C4-2B (cell line): ENCODE results near the gene TOX2.

ENCODE experiments used
- H3K27ac ChIP-seq: fragments of 450-650 bp; 2 replicates; pipeline ENCODE4 v1.5.1; 2017
- ZFX ChIP-seq: fragments of 450-650 bp; IDR thresholded peaks from 2 replicates; pipeline ENCODE4 v1.6.1; 2017
- TF ChIP-seq, protein P1 (sequence below): fragments of 450-650 bp; conservative IDR thresholded peaks from 2 replicates; pipeline ENCODE4 v1.5.1; 2017; ENCODE audit warnings: mild to moderate bottlenecking

The TOX2 gene

DNA sequence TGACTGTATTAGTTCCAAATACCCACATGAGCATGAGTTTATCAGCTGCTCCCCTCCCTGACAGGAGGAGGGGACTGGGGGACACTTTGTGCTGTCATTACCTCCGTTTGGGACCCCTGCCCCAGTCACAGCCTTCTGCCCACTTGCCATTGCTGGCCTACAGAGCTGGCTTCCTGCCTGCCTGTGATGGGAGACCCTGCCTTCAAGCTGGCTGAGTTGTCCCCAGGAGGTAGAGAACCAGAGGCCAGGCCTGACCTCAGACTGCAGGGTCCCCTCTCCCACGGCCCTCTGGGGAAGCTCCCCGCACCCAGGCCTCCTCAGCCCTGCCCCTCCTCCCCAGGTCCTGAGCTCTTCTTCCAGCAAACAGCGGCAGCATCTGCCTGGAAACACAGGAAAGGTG, 166.8 kb downstream of the TOX2 start:
- H3K27ac ChIP-seq = no peak overlapping the region
- TF ChIP-seq ZFX = no peak
- TF ChIP-seq, protein P1, sequence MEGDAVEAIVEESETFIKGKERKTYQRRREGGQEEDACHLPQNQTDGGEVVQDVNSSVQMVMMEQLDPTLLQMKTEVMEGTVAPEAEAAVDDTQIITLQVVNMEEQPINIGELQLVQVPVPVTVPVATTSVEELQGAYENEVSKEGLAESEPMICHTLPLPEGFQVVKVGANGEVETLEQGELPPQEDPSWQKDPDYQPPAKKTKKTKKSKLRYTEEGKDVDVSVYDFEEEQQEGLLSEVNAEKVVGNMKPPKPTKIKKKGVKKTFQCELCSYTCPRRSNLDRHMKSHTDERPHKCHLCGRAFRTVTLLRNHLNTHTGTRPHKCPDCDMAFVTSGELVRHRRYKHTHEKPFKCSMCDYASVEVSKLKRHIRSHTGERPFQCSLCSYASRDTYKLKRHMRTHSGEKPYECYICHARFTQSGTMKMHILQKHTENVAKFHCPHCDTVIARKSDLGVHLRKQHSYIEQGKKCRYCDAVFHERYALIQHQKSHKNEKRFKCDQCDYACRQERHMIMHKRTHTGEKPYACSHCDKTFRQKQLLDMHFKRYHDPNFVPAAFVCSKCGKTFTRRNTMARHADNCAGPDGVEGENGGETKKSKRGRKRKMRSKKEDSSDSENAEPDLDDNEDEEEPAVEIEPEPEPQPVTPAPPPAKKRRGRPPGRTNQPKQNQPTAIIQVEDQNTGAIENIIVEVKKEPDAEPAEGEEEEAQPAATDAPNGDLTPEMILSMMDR = no peak

DNA sequence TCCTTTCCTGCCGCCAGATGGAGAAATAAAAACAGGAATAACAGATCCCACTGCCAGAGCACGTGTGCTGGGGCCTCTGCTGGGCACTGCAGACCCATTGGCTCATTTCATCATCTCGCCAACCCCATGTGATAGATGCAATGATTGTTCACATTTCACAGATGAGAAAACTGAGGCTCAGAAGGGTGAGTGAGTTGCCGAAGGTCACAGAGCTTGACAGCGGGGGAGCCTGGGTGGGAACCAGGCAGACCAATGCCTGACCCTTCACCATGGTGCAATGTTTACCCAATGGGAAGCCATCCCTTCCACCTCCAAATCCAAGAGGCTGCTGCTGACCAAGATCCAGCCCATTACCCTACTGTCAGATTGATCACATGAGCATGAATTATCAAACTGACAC, 167.2 kb downstream of the TOX2 start:
- H3K27ac ChIP-seq = no peak overlapping the region
- no peak for TF ChIP-seq ZFX
- TF ChIP-seq, protein P1 = no peak

DNA sequence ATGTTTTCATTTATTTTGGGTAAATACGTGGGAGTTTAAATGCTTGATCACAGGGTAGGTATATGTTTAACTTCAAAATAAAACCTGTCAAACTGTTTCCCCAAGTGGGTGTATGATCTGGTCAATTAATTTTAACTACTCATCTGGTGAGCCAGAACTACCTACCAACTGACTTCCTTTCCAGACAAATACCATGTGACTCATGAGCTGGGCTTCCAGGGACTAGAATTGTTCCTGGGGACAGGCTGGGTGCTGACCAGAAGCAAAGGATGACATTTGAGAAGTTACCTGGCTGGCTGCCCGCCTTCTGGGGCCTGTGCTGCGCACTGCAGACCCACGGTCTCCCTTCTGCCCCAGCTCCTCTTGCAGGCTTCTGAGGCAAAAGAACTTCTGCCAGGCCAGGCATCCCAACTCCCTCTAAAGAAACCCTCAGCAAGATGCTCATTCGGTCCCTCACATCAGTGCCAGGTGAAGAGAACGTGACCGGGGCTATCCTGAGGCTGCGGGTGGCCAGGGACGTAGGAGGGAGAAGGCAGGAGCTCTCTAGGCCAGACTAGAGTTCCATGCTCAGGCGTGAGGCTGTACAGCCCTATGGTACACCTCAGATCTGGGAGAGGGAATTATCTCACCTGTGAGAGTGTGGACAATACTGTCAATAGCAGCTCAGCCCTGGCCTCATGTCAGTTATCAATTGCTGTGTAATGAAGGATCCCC, 168.7 kb downstream of the TOX2 start:
- H3K27ac ChIP-seq = no peak overlapping the region; the same call in 1 of the 2 replicates
- TF ChIP-seq ZFX = no peak
- TF ChIP-seq, protein P1 = no peak

DNA sequence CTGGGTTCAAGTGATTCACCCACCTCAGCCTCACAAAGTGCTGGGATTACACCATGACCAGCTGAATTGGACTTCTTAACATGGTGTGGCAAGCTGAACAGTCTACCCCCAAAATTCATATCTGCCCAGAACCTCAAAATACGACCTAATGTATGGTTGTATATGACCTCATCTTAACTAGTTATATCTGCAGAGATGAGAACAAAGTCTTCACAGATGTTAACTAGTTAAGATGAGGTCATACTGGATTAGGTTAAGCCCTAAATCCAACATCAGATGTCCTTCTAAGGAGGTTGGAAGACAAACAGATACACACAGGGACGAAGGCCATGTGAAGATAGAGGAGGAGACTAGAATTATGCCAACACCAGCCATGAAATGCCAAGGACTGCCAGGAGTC, 169.8 kb downstream of the TOX2 start:
- no peak overlapping the region for H3K27ac ChIP-seq

DNA sequence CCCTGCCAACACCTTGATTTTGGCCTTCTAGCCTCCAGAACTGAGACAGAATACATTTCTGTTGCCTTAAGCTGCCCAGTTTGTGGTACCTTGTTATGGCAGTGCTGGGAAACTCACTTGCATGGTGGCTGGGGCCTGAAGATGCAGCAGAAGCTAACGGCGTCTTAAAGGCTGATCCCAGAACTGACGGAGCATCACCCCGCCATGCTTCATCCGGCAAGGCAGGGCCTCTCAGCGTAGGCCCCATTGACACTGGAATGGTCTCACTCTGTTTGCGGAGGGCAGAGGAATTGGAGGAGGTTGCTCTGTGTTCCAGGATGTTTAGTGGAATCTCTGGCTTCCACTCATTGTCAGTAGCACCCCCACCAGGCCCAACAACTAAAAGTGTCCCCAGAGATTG, 170.2 kb downstream of the TOX2 start:
- no peak for TF ChIP-seq ZFX
- TF ChIP-seq, protein P1 = no peak
- no peak overlapping the region for H3K27ac ChIP-seq

More for the DNA sequence above, 169.8 kb downstream of the TOX2 start:
- TF ChIP-seq, protein P1 = no peak
- no peak for TF ChIP-seq ZFX

DNA sequence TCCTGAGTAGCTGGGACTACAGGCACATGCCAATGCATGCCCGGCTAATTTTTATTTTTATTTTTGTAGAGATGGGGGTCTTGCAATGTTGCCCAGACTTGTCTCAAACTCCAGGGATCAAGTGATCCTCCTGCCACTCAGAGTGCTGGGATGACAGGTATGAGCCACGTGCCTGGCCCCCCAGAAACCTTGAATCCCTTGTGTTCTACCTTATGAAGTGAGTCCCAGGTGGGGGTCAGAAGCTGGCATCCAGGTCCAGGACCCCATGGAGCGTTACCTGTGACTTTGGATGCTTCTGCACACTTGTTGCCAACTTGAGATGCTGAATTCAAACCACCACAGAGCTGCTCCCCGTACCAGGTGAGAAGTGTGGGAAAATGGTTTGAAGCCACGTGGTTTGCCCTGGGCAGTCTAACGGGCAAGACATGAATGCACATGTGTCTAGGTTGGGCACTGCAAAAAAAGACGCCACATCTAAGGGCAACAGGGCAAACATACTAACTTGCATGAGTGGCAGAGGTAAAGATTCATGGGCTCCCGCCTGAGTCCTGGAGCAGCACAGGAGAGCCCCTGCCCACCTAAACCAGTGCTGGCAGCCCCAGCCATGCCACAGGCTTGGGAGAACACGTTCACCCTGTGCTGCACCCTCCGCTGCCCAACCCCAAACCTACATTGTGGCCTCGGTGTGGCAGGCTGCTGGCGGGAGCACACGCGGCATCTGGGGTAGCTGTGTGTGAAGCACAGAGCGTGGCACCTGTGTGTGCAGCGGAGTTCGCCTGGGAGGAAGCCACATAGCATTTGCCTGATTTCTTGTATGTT, 171.2 kb downstream of the TOX2 start:
- H3K27ac ChIP-seq = no peak overlapping the region
- no peak for TF ChIP-seq ZFX

DNA sequence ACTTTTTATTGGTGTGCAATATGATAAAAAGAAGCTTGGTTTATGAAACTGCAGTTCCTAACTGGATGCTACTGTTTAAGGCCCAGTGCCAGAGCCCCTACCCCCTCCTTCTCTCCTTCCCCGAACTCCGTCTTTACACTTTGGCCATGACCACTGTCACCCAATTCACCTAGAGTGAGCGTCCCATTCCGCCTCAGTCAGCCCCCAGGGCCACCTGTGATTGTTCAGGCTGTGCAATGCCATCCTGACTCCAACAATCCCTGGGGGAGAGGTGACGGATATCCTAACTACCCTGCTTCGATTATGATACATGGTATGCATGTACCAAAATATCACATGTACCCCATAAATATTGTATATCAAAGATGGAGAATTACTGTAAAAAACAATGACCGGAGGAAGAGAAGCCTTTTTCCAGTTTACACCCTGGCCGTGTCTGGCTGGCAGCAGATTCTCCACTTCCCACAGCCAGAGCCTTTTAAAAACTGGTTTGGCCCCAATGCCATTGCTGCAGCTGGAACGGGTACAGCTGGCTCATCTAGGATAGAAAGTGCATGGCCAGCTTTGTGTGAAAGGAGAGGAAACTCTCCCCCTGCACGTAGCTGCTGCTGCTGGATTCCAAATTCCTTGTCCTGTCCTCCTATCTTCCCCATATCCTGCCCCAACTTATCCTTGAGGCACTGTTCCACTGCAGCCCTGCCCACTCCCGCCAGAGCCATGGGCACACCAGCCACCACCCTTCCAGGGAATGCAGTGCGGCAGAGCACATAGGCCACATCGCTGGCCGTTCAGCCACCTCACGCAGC, 172.6 kb downstream of the TOX2 start:
- no peak for TF ChIP-seq ZFX
- TF ChIP-seq, protein P1 = no peak
- H3K27ac ChIP-seq = peak overlapping the region; percentile 16
